Mucosa of descending colon (tissue), 3 donors: ENCODE measurements around the gene TRABD2B. TPM values are rescaled to one million over a fixed set of nuclear protein-coding genes. Genes with fewer than 3 reads are reported as not detected.
A peak's percentile ranks its signal among the peaks of the same experiment; 100 is the strongest.

Experiments
- ATAC-seq: fragments of 200-7000 bp; cut with Tn5 transposase; one replicate; pipeline ENCODE4 v1.9.1; 2020; ENCODE audit warnings: mild to moderate bottlenecking, moderate library complexity
- DNase-seq, 3 donors: peaks; one replicate each; pipeline ENCODE4 v3.0.0-alpha.2; 2020
- H3K36me3 ChIP-seq: fragments of 200-600 bp; one replicate; pipeline ENCODE4 v1.8.0; 2021; ENCODE audit warnings: low read depth, mild to moderate bottlenecking
- H3K4me1 ChIP-seq: fragments of 200-600 bp; one replicate; pipeline ENCODE4 v1.8.0; 2021; ENCODE audit warnings: low read depth, mild to moderate bottlenecking
- H3K4me3 ChIP-seq: fragments of 200-600 bp; one replicate; pipeline ENCODE4 v1.8.0; 2021; ENCODE audit warnings: mild to moderate bottlenecking
- H3K9me3 ChIP-seq: fragments of 200-600 bp; one replicate; pipeline ENCODE4 v1.8.0; 2021; ENCODE audit warnings: mild to moderate bottlenecking
- intact Hi-C, 2 donors: fragments of 100-400 bp; cut with DNase I in 1 of 2; cut with micrococcal nuclease in 1 of 2; formaldehyde crosslinking; loops; one replicate each; pipeline versions ENCODE4 v1.11.0 to v1.11.1; 2022; cut with DNase I, micrococcal nuclease
- total RNA-seq, 3 donors: library from RNA; stranded (reverse); fragmentation: NEBNext Ultra II Directional in 2 of 3; extraction: Animal tissue kit (Norgen Biotek cat#: 25700) in 2 of 3; gene quantifications; one replicate each; pipeline versions ENCODE4 v1.2.1 to v1.2.4, GENCODE V29; 2021 to 2023
- TF ChIP-seq, protein P1 (sequence below): fragments of 200-600 bp; IDR thresholded peaks from one replicate; pipeline ENCODE4 v1.8.0; 2022; ENCODE audit warnings: antibody characterized with exemption, mild to moderate bottlenecking
- donor health status: DM: no; HTN: no; CAD: no; lungs with moderate emphysema.
- donor health status: DM: no; HTN: no; CAD: no.
- donor health status: DM: no; HTN: yes; CAD: no.

Gene TRABD2B
- total RNA-seq, 3 donors from 2014 or later, result 0.35 to 2.0 (median 2.0) TPM

DNA sequence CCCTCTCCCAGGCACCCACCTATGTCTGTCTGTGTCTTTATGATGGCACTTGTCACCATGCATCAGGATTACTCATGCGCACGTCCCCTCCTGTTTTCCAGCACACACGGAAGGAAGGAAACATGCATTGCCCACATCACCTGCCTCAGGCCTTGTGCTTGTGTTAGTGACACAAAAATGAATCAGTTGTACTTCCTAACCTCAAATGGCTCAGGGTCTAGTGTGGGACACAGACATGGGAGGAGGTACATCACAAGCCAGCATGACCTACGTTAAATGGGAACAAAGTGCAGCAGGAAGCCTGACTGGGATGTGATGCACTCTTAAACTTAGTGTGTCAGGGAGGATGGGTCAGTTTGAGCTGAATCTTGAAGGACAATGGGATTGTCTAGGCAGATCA lies 126.7 kb downstream of the TRABD2B start:
- H3K4me3 ChIP-seq, result no peak overlapping the region

GRCh38 chr1:47868348-47868676 lies 128.9 kb downstream of the TRABD2B start:
- TF ChIP-seq, protein P1, sequence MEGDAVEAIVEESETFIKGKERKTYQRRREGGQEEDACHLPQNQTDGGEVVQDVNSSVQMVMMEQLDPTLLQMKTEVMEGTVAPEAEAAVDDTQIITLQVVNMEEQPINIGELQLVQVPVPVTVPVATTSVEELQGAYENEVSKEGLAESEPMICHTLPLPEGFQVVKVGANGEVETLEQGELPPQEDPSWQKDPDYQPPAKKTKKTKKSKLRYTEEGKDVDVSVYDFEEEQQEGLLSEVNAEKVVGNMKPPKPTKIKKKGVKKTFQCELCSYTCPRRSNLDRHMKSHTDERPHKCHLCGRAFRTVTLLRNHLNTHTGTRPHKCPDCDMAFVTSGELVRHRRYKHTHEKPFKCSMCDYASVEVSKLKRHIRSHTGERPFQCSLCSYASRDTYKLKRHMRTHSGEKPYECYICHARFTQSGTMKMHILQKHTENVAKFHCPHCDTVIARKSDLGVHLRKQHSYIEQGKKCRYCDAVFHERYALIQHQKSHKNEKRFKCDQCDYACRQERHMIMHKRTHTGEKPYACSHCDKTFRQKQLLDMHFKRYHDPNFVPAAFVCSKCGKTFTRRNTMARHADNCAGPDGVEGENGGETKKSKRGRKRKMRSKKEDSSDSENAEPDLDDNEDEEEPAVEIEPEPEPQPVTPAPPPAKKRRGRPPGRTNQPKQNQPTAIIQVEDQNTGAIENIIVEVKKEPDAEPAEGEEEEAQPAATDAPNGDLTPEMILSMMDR, result no peak
- intact Hi-C loops, result no loop called here
- Histone ChIP-seq H3K36me3 (no peaks in the 10 kb centered on the region), H3K9me3 (no peaks in the 10 kb centered on the region), H3K4me3 (no peak overlapping the region), H3K4me1 (no peaks in the 10 kb centered on the region)
- DNase-seq (no peak), ATAC-seq (no peak)

More for the DNA sequence above, 126.7 kb downstream of the TRABD2B start:
- H3K4me1 ChIP-seq, result no peaks in the 10 kb centered on the region
- intact Hi-C loops, result no loop called here
- no peaks in the 10 kb centered on the region for H3K36me3 ChIP-seq
- TF ChIP-seq, protein P1, result no peak
- H3K9me3 ChIP-seq, result no peaks in the 10 kb centered on the region
- DNase-seq, result no peak
- ATAC-seq, result no peak

DNA sequence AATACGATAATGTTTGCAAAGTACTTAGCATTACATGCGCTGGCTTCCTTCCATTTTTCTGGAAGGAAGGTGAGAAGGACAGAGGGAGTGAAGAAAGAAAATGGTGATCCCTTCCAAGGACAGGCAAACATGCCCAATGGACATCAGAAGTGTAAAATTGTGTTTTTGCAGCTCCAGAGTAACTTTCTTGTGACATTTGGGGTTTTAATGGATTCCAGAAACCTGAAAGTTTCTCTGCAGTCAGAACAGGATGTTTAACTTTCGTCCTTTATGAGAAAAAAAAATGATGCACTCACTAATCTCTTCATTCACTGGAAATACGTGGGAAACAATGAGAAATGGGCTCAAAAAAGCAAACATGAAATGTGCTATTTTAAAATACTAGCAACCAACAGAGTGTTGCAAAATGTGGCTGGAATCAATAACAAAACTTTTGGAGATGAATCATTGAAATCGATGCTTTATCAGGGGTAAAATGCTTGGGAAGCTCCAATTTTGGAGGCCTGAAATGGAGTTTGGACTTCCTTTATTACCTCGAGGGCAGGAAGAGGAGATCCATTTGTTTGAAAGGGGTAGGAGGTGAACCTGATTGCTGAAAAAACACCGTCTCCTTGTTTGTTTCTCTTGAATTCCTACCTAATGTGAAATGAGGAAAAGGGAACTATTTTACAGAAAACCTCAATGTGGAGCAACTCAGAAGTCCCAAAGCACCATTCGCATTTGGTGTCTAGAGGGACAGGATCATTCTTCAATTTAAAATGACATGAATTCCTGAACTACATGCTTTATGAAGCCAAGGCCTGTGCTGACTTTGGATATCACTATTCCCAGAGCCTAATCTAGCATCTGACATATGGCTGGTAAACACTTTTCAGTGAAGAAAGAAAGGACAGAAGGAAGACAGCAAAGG lies 129.5 kb downstream of the TRABD2B start:
- TF ChIP-seq, protein P1, result no peak
- Histone ChIP-seq H3K9me3 (no peaks in the 10 kb centered on the region), H3K36me3 (no peaks in the 10 kb centered on the region), H3K4me3 (no peak overlapping the region), H3K4me1 (no peaks in the 10 kb centered on the region)
- ATAC-seq, result no peak
- DNase-seq, result no peak
- intact Hi-C loops, result no loop called here

DNA sequence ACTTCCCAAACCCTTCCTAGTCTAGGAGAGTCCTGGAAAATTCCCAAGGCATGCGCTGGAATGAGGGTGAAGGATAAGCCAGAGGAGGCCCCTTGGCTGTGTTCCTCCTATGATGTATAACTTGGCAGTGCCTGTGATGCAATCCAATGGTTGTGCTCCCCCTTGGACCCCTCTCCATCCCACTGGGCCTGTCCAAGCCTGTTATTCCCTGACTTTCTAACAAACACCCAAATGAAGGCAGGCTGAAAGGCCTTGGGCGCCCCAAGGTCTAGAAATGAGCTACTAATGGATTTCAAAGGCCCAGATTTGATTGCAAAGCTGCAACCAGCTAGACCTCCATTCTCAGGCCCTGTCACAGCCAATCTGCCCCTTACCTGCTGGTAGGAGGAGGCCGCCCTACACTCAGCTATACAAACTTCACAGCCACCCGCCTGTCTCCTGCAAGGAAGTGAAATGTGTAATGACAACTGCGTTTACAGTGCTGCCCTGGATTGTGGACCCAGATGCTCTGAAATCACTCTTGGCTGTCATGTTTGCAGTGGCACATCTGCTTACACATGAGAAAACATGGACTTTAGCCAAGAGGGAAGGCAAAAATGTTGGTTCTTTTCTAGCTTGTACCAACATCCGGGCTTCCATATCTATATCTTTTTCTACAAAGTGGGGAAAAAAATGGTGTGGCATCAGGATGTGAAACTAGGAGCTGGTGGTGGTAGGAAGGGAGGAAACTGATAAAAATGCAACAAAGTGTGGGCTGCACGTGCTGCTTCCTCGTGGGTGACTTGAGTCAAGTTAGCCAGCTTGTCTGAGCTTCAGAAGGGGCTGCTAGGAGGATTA lies 130.4 kb downstream of the TRABD2B start:
- H3K9me3 ChIP-seq, result no peaks in the 10 kb centered on the region
- no peaks in the 10 kb centered on the region for H3K4me1 ChIP-seq
- ATAC-seq (peak; percentile 29), DNase-seq (no peak)
- intact Hi-C loops, result no loop called here
- TF ChIP-seq, protein P1, result no peak
- no peak overlapping the region for H3K4me3 ChIP-seq
- no peaks in the 10 kb centered on the region for H3K36me3 ChIP-seq

DNA sequence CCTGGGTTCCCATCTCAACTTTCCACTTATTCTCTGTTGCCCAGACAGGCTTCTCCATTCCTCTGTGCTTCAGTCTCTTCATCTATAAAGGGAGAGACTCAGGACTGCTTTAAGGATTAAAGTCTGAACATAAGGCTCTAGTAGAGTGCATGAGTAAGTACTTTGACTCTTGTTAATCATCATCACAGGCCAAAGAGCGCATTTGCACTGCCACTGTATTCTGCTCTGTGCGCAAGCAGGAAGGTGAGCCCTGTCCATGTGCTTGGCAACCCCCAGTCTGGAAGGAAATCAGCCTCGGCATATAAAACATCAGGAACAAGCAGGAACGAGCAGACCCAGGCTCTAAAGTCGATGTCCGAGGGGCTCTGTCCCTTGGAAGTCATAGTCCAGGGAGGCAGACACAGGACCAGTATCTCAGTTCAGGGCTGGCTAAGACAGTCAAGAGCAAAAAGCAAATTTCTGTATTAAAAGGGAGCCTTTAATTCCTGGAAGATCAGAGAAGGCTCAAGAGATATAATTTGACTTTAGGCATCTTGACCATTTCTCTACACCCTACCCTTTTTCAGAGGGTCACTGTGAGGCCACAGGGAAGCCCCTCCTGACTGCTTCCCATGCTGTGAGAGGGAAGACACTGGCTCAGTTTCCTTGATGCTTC lies 131.2 kb downstream of the TRABD2B start:
- H3K36me3 ChIP-seq, result no peaks in the 10 kb centered on the region
- ATAC-seq (peak; percentile 96), DNase-seq (peak in 2 of 3 donors; percentile 45 to 50)
- no peak overlapping the region for H3K4me3 ChIP-seq
- TF ChIP-seq, protein P1, result no peak
- H3K4me1 ChIP-seq, result no peaks in the 10 kb centered on the region
- H3K9me3 ChIP-seq, result no peaks in the 10 kb centered on the region
- intact Hi-C loops, result no loop called here
